Liver (tissue), 3 donors: ENCODE measurements around the gene GLIS1.

Experiments
- CTCF ChIP-seq: fragments of 150-350 bp; IDR thresholded peaks from 2 replicates; pipeline ENCODE4 v1.5.1; 2017; ENCODE audit warnings: improper control_type of control experiment, low read depth, low read length; ENCODE audit not compliant: missing input control
- EGR1 ChIP-seq, 2 donors: IDR thresholded peaks; 2 replicates each; pipeline ENCODE4 v1.6.1; 2016 to 2018; ENCODE audit warnings: antibody characterized with exemption in 2 of 2, low read depth in 2 of 2
- JUND ChIP-seq, 2 donors: IDR thresholded peaks; 2 replicates each; pipeline ENCODE4 v1.6.1; 2016; ENCODE audit warnings: antibody characterized with exemption in 2 of 2
- MAX ChIP-seq: IDR thresholded peaks from 2 replicates; pipeline ENCODE4 v1.6.1; 2016; ENCODE audit warnings: antibody characterized with exemption
- NR2F2 ChIP-seq: IDR thresholded peaks from 2 replicates; pipeline ENCODE4 v1.6.1; 2016; ENCODE audit warnings: antibody characterized with exemption
- RAD21 ChIP-seq, 2 donors: IDR thresholded peaks; 2 replicates each; pipeline ENCODE4 v1.6.1; 2016; ENCODE audit warnings: antibody characterized with exemption in 2 of 2, mild to moderate bottlenecking in 2 of 2
- REST ChIP-seq: IDR thresholded peaks from 2 replicates; pipeline ENCODE4 v1.6.1; 2016; ENCODE audit warnings: antibody characterized with exemption, mild to moderate bottlenecking
- RXRA ChIP-seq, 2 donors: IDR thresholded peaks; 2 replicates each; pipeline ENCODE4 v1.6.1; 2017 to 2018; ENCODE audit warnings: antibody characterized with exemption in 2 of 2, mild to moderate bottlenecking in 1 of 2
- SP1 ChIP-seq: IDR thresholded peaks from 2 replicates; pipeline ENCODE4 v1.6.1; 2018; ENCODE audit warnings: antibody characterized with exemption, mild to moderate bottlenecking
- TAF1 ChIP-seq: conservative IDR thresholded peaks from 2 replicates; pipeline ENCODE4 v1.6.1; 2016; ENCODE audit warnings: antibody characterized with exemption, mild to moderate bottlenecking
- ZBTB33 ChIP-seq: IDR thresholded peaks from 2 replicates; pipeline ENCODE4 v1.6.1; 2016; ENCODE audit warnings: antibody characterized with exemption
- donor health status: healthy.
- donor health status: healthy.

GRCh38 chr1:53477651-53478501 lies 261.1 kb downstream of the GLIS1 start:
- TF ChIP-seq SP1 (no peak), MAX (no peak), CTCF (no peak), NR2F2 (no peak), RAD21 (IDR thresholded peaks at IDR 0.05) (no peak), TAF1 (no peak), EGR1 (IDR thresholded peaks at IDR 0.05; ENCODE audit: low read depth in 2 of 2) (no peak), REST (no peak), JUND (IDR thresholded peaks at IDR 0.05) (no peak), ZBTB33 (no peak), RXRA (IDR thresholded peaks at IDR 0.05) (no peak)
